SU-DHL-6 (cell line): Measurements from ENCODE around the gene TRMO.

Experiments
- H2AFZ ChIP-seq: fragments of 200-600 bp; sonication (generic); 2 replicates; pipeline ENCODE4 v1.6.1; 2014; ENCODE audit warnings: low read depth, mild to moderate bottlenecking, moderate library complexity, mixed read lengths, antibody characterized with exemption, low read length; ENCODE audit not compliant: severe bottlenecking
- H3F3A ChIP-seq: fragments of 200-600 bp; shearing (Covaris generic); 2 replicates; pipeline ENCODE4 v1.6.0; 2016; ENCODE audit warnings: antibody characterized with exemption, mild to moderate bottlenecking; ENCODE audit not compliant: insufficient read depth
- H3K27ac ChIP-seq: fragments of 200-600 bp; sonication (generic); 2 replicates; pipeline ENCODE4 v1.5.1; 2016; ENCODE audit warnings: low read depth, mild to moderate bottlenecking, low read length, moderate library complexity, mixed read lengths
- H3K27me3 ChIP-seq: fragments of 200-600 bp; sonication (generic), shearing (Covaris generic); 2 replicates; pipeline ENCODE4 v1.6.0; 2014; ENCODE audit warnings: mild to moderate bottlenecking, low read length
- H3K36me3 ChIP-seq: fragments of 200-600 bp; sonication (generic); 2 replicates; pipeline ENCODE4 v1.6.1; 2014; ENCODE audit warnings: mild to moderate bottlenecking, low read length, mixed read lengths
- H3K4me2 ChIP-seq: fragments of 300-600, 200-600 bp; shearing (Covaris generic), sonication (generic); 2 replicates; pipeline ENCODE4 v1.6.0; 2014; ENCODE audit warnings: low read length, low read depth, mild to moderate bottlenecking; ENCODE audit not compliant: poor library complexity, severe bottlenecking
- H3K4me3 ChIP-seq: fragments of 200-600 bp; sonication (generic); 2 replicates; pipeline ENCODE4 v1.5.1; 2014; ENCODE audit warnings: antibody characterized with exemption, low read length, mild to moderate bottlenecking, mixed read lengths; ENCODE audit not compliant: insufficient read depth, poor library complexity, severe bottlenecking
- H3K79me2 ChIP-seq: fragments of 200-600 bp; sonication (generic); 2 replicates; pipeline ENCODE4 v1.6.1; 2014; ENCODE audit warnings: mild to moderate bottlenecking, low read length, moderate library complexity; ENCODE audit not compliant: insufficient read depth
- H3K9ac ChIP-seq: fragments of 200-600 bp; sonication (generic); 2 replicates; pipeline ENCODE4 v1.7.0; 2014; ENCODE audit warnings: mild to moderate bottlenecking, low read length
- H3K9me2 ChIP-seq: fragments of 200-600 bp; sonication (generic); replicated peaks from 2 replicates; pipeline ENCODE4 v1.6.1; 2014; ENCODE audit warnings: low read length; ENCODE audit not compliant: insufficient read depth
- H3K9me3 ChIP-seq: fragments of 200-600 bp; sonication (generic); 2 replicates; pipeline ENCODE4 v1.6.1; 2014; ENCODE audit warnings: low read length, mixed read lengths; ENCODE audit not compliant: insufficient read depth
- H4K20me1 ChIP-seq: fragments of 200-600 bp; sonication (generic); 2 replicates; pipeline ENCODE4 v1.6.1; 2014; ENCODE audit warnings: low read depth, mild to moderate bottlenecking, antibody characterized with exemption, low read length, moderate library complexity, mixed read lengths
- CTCF ChIP-seq: fragments of 200-600 bp; sonication (generic); IDR thresholded peaks from one replicate; pipeline ENCODE4 v1.5.1; 2017; ENCODE audit warnings: antibody characterized with exemption, mild to moderate bottlenecking, low read length, moderate library complexity; ENCODE audit not compliant: insufficient read depth, poor library complexity, severe bottlenecking
- EZH2phosphoT487 ChIP-seq: fragments of 200-600 bp; sonication (generic), shearing (Covaris generic); conservative IDR thresholded peaks from 2 replicates; pipeline ENCODE4 v1.6.1; 2018; ENCODE audit warnings: mild to moderate bottlenecking, antibody characterized with exemption, low read length, moderate library complexity, mixed read lengths

Gene TRMO

GRCh38 chr9:97935276-97935675, 13.0 kb upstream of the TRMO start:
- no peaks in the 10 kb centered on the region for H3K9me2 ChIP-seq
- H2AFZ ChIP-seq, result no peak overlapping the region
- H4K20me1 ChIP-seq, result no peaks in the 10 kb centered on the region
- H3K9ac ChIP-seq, result no peak overlapping the region
- H3K27ac ChIP-seq, result no peak overlapping the region
- TF ChIP-seq EZH2phosphoT487, result no peak
- TF ChIP-seq CTCF, result no peak
- H3F3A ChIP-seq, result peaks cover 29% of the 10 kb centered on the region
- H3K36me3 ChIP-seq, result no peaks in the 10 kb centered on the region
- no peaks in the 10 kb centered on the region for H3K9me3 ChIP-seq
- H3K4me2 ChIP-seq, result no peak overlapping the region
- H3K79me2 ChIP-seq, result no peaks in the 10 kb centered on the region
- H3K4me3 ChIP-seq, result no peak overlapping the region
- no peaks in the 10 kb centered on the region for H3K27me3 ChIP-seq

GRCh38 chr9:97934321-97935115, 12.2 kb upstream of the TRMO start:
- Histone ChIP-seq H3K4me3 (no peak overlapping the region), H4K20me1 (no peaks in the 10 kb centered on the region), H3K9ac (no peak overlapping the region), H3F3A (peaks cover 29% of the 10 kb centered on the region), H3K4me2 (no peak overlapping the region), H3K9me3 (no peaks in the 10 kb centered on the region), H3K27ac (no peak overlapping the region), H3K79me2 (no peaks in the 10 kb centered on the region), H3K27me3 (no peaks in the 10 kb centered on the region), H3K9me2 (no peaks in the 10 kb centered on the region), H3K36me3 (no peaks in the 10 kb centered on the region), H2AFZ (no peak overlapping the region)
- TF ChIP-seq CTCF, result no peak
- TF ChIP-seq EZH2phosphoT487, result no peak

- TF ChIP-seq CTCF (no peak), EZH2phosphoT487 (no peak)
- Histone ChIP-seq H4K20me1 (no peaks in the 10 kb centered on the region), H3K9me3 (no peaks in the 10 kb centered on the region), H3K4me2 (no peak overlapping the region), H3F3A (peaks cover 21% of the 10 kb centered on the region), H3K4me3 (no peak overlapping the region), H3K9me2 (no peaks in the 10 kb centered on the region), H2AFZ (no peak overlapping the region), H3K27ac (no peak overlapping the region), H3K79me2 (no peaks in the 10 kb centered on the region), H3K9ac (no peak overlapping the region), H3K36me3 (no peaks in the 10 kb centered on the region), H3K27me3 (no peaks in the 10 kb centered on the region)
Observed at GRCh38 chr9:97933297-97933998, 11.1 kb upstream of the TRMO start.
